ENCODE results near the gene CRYBA1. TPM values are rescaled to one million over a fixed set of nuclear protein-coding genes. Genes with fewer than 3 reads are reported as not detected.

The CRYBA1 gene
- total RNA-seq, 1 donor from 2014 or later, result 2.7 TPM

GRCh38 chr17:29209073-29209472 is 37.6 kb upstream of the CRYBA1 start:
- Mint-ChIP-seq H3K4me1 (ENCODE audit: low read depth, unreplicated experiment) (no peaks in the 10 kb centered on the region), H3K27me3 (ENCODE audit: unreplicated experiment) (no peaks in the 10 kb centered on the region), H3K4me3 (ENCODE audit: unreplicated experiment) (no peak overlapping the region), H3K27ac (ENCODE audit: unreplicated experiment) (no peak overlapping the region), H3K9me3 (ENCODE audit: unreplicated experiment) (no peaks in the 10 kb centered on the region), H3K36me3 (ENCODE audit: unreplicated experiment) (no peaks in the 10 kb centered on the region)
- no peak for TF ChIP-seq CTCF (IDR thresholded peaks at IDR 0.05; ENCODE audit: partially characterized antibody, unreplicated experiment)
- DNase-seq, result no peak

GRCh38 chr17:29210879-29211278 is 35.8 kb upstream of the CRYBA1 start:
- H3K4me1 Mint-ChIP-seq (ENCODE audit: low read depth, unreplicated experiment), result no peaks in the 10 kb centered on the region
- no peaks in the 10 kb centered on the region for H3K27me3 Mint-ChIP-seq (ENCODE audit: unreplicated experiment)
- no peak for DNase-seq
- no peaks in the 10 kb centered on the region for H3K36me3 Mint-ChIP-seq (ENCODE audit: unreplicated experiment)
- H3K9me3 Mint-ChIP-seq (ENCODE audit: unreplicated experiment), result no peaks in the 10 kb centered on the region
- no peak for TF ChIP-seq CTCF (IDR thresholded peaks at IDR 0.05; ENCODE audit: partially characterized antibody, unreplicated experiment)
- H3K27ac Mint-ChIP-seq (ENCODE audit: unreplicated experiment), result no peak overlapping the region
- H3K4me3 Mint-ChIP-seq (ENCODE audit: unreplicated experiment), result no peak overlapping the region

GRCh38 chr17:29212094-29212631 is 34.5 kb upstream of the CRYBA1 start:
- H3K27ac Mint-ChIP-seq (ENCODE audit: unreplicated experiment), result no peak overlapping the region
- no peaks in the 10 kb centered on the region for H3K9me3 Mint-ChIP-seq (ENCODE audit: unreplicated experiment)
- no peak for DNase-seq
- TF ChIP-seq CTCF (IDR thresholded peaks at IDR 0.05; ENCODE audit: partially characterized antibody, unreplicated experiment), result no peak
- H3K27me3 Mint-ChIP-seq (ENCODE audit: unreplicated experiment), result no peaks in the 10 kb centered on the region
- H3K36me3 Mint-ChIP-seq (ENCODE audit: unreplicated experiment), result no peaks in the 10 kb centered on the region
- no peak overlapping the region for H3K4me3 Mint-ChIP-seq (ENCODE audit: unreplicated experiment)
- no peaks in the 10 kb centered on the region for H3K4me1 Mint-ChIP-seq (ENCODE audit: low read depth, unreplicated experiment)

- Mint-ChIP-seq H3K36me3 (ENCODE audit: unreplicated experiment) (no peaks in the 10 kb centered on the region), H3K27ac (ENCODE audit: unreplicated experiment) (no peak overlapping the region), H3K9me3 (ENCODE audit: unreplicated experiment) (peaks cover 4% of the 10 kb centered on the region), H3K4me3 (ENCODE audit: unreplicated experiment) (no peak overlapping the region), H3K4me1 (ENCODE audit: low read depth, unreplicated experiment) (no peaks in the 10 kb centered on the region), H3K27me3 (ENCODE audit: unreplicated experiment) (no peaks in the 10 kb centered on the region)
- no peak for DNase-seq
- no peak for TF ChIP-seq CTCF (IDR thresholded peaks at IDR 0.05; ENCODE audit: partially characterized antibody, unreplicated experiment)
Observed at GRCh38 chr17:29212681-29213121, 34.0 kb upstream of the CRYBA1 start.

- Mint-ChIP-seq H3K27me3 (ENCODE audit: unreplicated experiment) (peaks cover 2% of the 10 kb centered on the region), H3K4me3 (ENCODE audit: unreplicated experiment) (no peak overlapping the region), H3K4me1 (ENCODE audit: low read depth, unreplicated experiment) (peaks cover 3% of the 10 kb centered on the region), H3K36me3 (ENCODE audit: unreplicated experiment) (no peaks in the 10 kb centered on the region), H3K9me3 (ENCODE audit: unreplicated experiment) (peaks cover 4% of the 10 kb centered on the region), H3K27ac (ENCODE audit: unreplicated experiment) (no peak overlapping the region)
- no peak for DNase-seq
- TF ChIP-seq CTCF (IDR thresholded peaks at IDR 0.05; ENCODE audit: partially characterized antibody, unreplicated experiment), result no peak
Observed at GRCh38 chr17:29214215-29215146, 32.2 kb upstream of the CRYBA1 start.

All from glutamatergic neuron (in vitro differentiated cells).